Activated CD8-positive, alpha-beta memory T cell treated with anti-CD3 and anti-CD28 coated beads, Interleukin-2, amount 50 U/mL, for 48 hours (primary cell): ENCODE data around the gene TSPAN3.

Experiments used
- DNase-seq: peaks from one replicate; pipeline ENCODE4 v3.0.0-alpha.2; 2020

Gene TSPAN3

DNA sequence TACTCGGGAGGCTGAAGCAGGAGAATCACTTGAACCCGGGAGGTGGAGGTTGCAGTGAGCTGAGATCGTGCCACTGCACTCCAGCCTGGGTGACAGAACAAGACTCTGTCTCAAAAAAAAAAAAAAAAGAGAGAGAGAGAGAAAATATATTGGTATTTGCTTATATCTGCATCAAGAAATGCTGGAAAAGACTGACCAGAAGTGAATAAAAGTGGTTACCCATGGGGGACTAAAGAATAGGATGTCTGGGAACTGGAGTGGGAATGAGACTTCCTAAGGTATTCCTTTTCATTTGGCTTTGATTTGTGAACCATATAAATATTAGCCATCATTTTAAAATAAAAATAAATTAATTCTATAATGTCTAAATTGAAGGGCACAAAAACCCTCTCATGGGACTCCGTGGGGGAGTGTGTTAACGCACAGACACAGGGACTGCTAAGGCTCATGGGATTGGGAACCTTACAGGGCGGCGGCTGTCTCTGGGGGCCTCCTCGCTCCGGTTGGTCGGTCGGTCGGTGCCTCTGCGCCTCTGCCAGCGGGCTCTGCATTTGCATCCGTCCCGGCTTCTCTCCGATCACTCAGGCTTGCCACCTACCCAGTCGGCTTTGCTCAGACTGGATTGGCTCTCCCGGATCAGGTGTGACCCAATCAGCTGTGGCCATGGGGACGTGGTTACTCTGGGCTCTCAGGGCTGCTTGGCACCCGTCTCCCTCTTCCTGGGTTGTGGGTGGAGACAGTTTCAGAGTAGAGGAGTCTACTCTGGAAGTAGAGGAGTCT lies 12.7 kb upstream of the TSPAN3 start:
- peak; percentile 80 for DNase-seq

- no peak for DNase-seq
These were observed 11.1 kb upstream of the TSPAN3 start for GRCh38 chr15:77081971-77082370.

- DNase-seq: no peak
These were observed 5.5 kb upstream of the TSPAN3 start for GRCh38 chr15:77076323-77076915.

- no peak for DNase-seq
These were observed 4.6 kb upstream of the TSPAN3 start for GRCh38 chr15:77075528-77075927.

DNA sequence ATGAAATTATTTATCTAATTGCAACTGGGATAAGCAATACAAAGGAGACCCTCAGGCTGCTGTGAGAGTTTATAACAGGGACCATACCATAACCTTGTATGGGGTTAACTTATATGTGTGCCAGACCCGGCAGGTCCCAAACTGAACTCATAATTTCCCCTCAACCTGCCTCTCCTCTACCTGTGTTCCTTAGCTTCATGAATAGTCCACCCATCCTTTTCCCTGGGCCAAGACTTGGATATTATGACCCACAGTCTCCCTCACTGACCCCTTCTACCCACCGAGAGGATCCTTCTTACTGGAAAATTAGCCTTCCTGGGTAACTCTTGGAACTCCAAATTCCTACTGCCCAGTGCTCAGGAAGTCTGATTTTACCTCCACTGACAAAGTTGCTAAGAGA lies 3.4 kb upstream of the TSPAN3 start:
- no peak for DNase-seq

DNA sequence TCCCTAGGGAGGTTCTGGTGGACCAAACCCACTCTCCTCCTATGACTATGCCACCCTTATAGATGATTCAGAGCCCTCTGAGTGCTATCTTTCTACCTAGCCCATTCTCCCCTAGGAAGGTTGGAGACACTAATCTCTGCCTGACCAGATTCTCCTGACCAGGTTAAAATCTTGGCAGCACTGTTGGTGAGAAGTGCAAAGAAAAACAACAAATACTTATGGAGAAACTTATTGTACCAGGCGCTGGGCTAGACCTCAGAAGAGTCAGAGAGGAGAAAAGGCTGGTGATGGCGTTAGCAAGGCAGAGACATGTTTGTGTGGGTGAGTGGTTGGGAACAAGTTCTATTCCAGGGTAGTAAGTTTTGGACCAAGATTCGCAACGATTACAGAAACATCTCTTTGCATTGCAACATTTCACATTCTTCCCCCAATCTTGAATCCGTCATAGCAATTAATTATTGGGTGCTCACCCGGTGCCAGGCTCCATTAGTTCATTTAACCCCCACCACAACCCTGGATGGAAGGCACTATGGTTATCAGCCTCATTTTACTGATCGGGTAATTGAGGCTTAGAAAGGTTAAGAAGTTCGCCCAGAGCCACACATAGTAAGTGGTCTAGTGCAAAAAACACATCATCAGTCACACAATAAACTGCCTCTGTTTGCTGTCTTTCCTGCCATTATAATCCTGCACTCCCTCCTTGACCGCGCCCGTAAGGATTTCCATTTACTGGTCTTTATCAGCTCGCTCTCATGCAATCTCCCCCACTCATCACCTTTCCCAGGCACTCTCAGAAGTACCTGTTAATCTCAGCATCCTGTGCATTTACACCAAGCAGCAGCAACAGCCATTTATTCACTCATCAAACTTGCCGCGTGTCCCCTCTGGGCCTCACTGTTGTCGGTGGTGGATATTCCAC lies 655 bp upstream of the TSPAN3 start:
- no peak for DNase-seq

DNA sequence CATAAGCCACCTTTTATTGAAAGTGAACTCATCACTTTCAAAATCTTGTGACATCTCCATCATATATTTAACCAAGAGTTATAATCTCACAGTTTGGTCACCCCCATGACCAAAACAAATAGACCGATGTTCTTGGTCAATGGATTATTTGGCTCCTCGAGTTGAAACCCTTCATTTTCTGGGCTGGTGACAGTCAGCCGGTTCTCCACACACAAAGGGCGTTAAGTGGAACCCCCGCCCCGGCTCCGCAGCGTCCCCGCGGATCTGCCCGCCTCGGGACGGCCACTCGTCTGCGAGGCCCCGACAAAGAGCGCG lies 772 bp downstream of the TSPAN3 start:
- no peak for DNase-seq

DNA sequence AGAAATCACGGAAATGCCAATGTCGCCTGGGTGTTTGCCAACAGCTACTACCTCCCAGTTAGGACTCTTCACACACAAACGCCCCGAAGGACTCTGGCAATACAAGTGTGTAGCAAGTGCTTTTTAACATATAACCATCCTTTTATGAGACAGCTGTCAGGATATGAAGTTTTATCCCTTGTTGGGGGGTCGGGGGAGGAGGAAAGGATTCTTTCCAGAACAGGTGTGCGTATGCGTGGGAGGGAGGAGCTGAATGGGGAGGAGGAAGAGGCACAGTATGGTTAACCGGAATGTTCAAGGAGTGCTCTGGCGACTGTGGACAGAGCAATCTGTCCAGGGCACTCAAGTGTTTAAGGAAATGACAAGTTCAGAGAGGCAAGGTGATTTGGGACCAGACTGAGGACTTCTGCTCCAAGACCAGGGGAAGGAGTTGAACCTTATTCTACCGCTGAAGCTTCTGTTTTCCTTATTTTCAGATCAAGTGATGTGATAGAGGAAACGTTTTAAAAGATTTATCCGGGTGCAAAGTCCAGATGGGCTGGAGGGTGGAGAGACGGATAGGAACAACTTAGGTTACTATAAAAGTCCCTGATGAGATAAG lies 1.3 kb downstream of the TSPAN3 start:
- no peak for DNase-seq

- no peak for DNase-seq
These were observed 2.3 kb downstream of the TSPAN3 start for GRCh38 chr15:77068633-77069032.

- DNase-seq: no peak
These were observed 3.1 kb downstream of the TSPAN3 start for GRCh38 chr15:77067691-77068367.

DNA sequence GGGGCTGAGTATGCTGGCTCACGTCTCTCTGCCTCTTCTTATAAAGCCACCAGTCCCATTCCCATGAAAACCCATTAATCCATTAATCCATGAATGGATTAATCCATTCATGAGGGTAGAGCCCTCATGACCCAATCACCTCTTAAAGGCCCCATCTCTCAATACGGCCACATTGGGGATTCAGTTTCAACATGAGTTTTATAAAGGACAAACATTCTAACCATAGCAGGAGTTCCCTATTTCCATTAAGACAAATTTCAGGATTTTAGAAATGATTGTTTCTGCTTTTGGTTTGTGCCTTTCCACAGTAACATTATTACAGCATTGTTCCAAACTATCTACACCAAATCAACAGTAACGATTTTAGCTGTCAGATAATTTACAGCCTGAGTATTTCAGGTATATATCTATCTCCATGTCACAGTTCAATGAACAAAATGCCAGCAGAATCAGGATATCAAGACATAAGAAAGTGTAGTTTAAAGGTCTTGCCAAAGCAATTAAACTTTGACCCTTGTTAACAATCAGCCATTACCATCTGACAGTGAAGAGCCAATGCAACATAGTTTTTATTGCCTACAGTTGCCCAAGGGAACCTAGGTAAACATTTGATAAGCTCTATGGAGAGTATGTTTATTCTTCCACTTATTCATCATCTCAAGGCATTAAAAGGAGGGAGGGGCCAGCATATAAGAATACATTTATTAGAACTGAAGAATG lies 3.8 kb downstream of the TSPAN3 start:
- no peak for DNase-seq

DNA sequence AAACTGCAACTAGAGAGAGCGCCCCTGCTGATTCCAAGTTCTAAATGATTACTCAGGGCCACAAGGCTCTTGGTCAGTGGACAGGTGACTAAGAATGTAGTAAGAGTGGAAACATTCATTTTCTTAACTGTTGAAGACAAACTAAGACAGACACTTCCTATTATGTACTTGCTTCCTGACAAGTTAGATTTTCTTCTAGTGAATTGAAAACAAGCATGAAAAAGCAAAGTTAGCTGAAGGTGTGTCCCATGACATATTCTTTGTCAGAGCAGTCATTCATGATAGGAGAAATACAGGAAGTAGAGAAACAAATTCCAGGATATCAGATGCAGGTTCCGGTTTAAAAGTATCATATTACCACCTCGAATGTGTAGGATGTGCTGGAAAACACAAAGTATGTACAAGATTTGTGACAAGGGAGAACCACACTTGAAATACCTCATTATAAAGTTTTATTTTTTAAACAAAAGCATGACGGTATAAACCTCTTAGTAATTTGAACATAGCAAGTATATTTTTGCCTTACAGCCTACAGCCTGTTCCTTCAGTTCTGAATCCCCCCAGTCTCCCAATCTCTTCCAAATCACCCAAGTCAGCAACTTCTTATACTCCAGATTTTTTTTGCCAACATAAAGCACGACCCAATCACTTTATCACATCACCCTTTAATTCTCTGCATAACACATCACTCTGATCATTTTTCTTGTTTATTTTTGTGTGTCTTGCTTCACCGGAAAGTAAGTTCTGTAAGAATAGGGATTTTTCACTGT lies 6.2 kb downstream of the TSPAN3 start:
- no peak for DNase-seq

GRCh38 chr15:77064063-77064462 lies 6.8 kb downstream of the TSPAN3 start:
- DNase-seq: no peak

- DNase-seq: no peak
These were observed 7.7 kb downstream of the TSPAN3 start for GRCh38 chr15:77063249-77063648.

DNA sequence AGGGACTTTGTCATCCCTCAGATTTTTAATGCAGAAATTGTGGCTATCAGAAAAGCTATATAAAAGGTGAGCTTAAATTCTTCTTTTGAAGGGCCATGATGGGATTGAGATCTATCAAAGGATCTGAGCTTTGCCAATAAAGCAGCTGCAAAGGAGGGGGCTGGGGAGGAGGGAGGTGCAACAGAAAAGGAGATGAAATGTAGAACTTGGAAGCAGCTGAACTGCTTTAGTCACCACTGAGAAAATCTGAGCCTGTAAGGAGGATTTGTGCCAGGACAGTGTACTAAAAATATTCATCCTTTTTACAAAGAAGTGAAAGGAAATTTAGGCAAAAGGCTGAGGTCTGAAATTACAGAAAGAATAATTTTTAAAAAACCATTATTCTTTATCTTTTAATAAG lies 10.4 kb downstream of the TSPAN3 start:
- no peak for DNase-seq

GRCh38 chr15:77059786-77060361 lies 11.0 kb downstream of the TSPAN3 start:
- no peak for DNase-seq

- no peak for DNase-seq
These were observed 12.4 kb downstream of the TSPAN3 start for GRCh38 chr15:77058468-77058867.

GRCh38 chr15:77057685-77058084 lies 13.2 kb downstream of the TSPAN3 start:
- DNase-seq: no peak

DNA sequence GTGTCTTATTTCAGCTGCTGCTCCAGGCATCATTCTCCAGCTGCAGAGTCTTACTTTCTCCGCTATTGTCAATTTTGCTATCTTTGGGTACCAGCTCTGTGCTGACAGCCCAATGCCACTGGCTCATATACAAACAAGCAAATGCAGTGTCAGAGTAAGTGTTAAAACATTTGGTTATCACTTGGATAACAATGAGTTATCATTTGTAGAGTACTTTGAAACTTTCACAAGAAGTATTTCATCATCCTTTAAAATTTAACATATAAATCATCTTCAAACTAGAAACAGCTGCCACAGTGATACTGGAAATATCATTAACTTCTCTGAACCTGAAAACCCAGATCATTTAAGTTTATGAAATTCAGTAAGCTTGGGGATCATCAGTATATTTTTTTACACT lies 13.8 kb downstream of the TSPAN3 start:
- DNase-seq: no peak

- no peak for DNase-seq
These were observed 17.2 kb downstream of the TSPAN3 start for GRCh38 chr15:77053709-77054108.

- no peak for DNase-seq
These were observed 18.4 kb downstream of the TSPAN3 start for GRCh38 chr15:77052556-77052955.
